ENCODE results near the gene PARP12. TPM values are rescaled to one million over a fixed set of nuclear protein-coding genes. Genes with fewer than 3 reads are reported as not detected.

PARP12 gene, protein sequence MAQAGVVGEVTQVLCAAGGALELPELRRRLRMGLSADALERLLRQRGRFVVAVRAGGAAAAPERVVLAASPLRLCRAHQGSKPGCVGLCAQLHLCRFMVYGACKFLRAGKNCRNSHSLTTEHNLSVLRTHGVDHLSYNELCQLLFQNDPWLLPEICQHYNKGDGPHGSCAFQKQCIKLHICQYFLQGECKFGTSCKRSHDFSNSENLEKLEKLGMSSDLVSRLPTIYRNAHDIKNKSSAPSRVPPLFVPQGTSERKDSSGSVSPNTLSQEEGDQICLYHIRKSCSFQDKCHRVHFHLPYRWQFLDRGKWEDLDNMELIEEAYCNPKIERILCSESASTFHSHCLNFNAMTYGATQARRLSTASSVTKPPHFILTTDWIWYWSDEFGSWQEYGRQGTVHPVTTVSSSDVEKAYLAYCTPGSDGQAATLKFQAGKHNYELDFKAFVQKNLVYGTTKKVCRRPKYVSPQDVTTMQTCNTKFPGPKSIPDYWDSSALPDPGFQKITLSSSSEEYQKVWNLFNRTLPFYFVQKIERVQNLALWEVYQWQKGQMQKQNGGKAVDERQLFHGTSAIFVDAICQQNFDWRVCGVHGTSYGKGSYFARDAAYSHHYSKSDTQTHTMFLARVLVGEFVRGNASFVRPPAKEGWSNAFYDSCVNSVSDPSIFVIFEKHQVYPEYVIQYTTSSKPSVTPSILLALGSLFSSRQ
- total RNA-seq, result 10 to 100 TPM; 25.8 to 60.8 (median 29.1) TPM

DNA sequence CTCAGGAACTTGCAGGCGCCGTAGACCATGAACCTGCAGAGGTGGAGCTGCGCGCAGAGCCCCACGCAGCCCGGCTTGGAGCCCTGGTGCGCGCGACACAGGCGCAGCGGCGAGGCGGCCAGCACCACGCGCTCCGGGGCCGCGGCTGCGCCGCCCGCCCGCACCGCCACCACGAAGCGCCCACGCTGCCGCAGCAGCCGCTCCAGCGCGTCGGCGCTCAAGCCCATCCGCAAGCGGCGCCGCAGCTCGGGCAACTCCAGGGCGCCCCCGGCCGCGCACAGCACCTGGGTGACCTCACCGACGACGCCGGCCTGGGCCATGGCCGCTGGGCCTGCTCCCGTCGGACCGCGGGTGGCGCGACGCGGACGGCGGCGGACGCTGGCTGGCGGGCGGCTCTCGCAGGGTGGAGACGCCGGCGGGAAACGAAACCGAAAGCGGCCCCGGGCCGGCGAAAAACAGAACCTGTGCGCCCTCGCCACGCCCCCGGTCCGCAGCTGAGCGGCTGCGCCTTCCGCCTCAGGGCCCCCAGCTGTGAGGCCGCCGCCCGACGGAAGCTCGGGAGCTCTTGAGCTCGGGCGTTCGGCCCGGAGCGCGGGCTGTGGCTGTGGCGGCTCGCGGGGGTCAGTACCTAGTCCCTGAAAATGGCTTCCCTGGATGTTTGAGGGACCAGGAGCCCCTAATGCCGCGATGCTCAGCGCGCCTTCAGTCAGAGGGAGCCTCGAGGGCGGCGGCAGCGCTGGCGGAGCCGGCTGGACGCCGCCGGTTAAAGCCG lies at the start of gene PARP12:
Gene PARP12, minus strand, starts transcription at position 424 of the 772 bp plus-strand sequence. Its CDS starts 104 bp downstream, at position 320.
- TF ChIP-seq, protein P1, sequence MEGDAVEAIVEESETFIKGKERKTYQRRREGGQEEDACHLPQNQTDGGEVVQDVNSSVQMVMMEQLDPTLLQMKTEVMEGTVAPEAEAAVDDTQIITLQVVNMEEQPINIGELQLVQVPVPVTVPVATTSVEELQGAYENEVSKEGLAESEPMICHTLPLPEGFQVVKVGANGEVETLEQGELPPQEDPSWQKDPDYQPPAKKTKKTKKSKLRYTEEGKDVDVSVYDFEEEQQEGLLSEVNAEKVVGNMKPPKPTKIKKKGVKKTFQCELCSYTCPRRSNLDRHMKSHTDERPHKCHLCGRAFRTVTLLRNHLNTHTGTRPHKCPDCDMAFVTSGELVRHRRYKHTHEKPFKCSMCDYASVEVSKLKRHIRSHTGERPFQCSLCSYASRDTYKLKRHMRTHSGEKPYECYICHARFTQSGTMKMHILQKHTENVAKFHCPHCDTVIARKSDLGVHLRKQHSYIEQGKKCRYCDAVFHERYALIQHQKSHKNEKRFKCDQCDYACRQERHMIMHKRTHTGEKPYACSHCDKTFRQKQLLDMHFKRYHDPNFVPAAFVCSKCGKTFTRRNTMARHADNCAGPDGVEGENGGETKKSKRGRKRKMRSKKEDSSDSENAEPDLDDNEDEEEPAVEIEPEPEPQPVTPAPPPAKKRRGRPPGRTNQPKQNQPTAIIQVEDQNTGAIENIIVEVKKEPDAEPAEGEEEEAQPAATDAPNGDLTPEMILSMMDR (IDR thresholded peaks at IDR 0.05; ENCODE audit: low read depth), result no peak

DNA sequence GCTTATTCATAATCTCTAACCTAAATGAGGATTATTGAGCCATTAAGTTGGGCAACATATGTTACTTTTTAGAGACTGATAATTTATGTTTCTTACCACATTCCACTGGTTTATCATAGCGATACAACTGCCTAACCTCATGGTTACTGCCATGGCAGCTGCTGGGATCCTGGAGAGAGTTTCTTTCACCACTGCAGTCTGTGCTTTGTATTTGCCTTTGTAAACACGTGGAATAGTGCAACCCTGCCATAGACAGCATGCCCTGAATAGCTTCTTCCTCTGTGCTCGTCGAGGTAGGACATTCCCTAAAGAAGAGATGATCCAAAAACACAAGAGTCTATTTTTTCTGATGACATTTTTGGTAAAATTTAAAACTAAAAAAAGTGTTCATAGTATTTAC lies 33.7 kb upstream of the PARP12 start:
- TF ChIP-seq, protein P1 (IDR thresholded peaks at IDR 0.05; ENCODE audit: low read depth), result no peak

DNA sequence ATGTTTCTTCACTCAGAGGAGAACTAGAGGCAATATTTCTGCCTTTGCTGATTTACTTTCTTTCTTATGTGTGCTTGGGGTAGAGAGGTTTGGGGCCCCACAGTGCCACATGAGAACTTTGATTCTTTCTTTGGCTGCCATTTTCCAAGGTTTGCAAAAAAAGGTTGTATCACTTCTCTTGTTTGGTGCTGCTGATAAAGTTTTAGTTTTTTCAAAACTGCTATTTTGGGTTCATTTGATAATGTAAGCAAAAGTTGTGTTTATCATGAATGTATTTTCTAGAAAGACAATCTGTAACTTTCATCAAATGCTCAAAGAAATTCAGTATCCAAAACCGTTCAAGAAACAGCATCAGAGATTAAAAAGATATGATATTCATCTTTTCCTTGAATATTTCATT lies 30.6 kb upstream of the PARP12 start:
- TF ChIP-seq, protein P1 (IDR thresholded peaks at IDR 0.05; ENCODE audit: low read depth), result no peak

DNA sequence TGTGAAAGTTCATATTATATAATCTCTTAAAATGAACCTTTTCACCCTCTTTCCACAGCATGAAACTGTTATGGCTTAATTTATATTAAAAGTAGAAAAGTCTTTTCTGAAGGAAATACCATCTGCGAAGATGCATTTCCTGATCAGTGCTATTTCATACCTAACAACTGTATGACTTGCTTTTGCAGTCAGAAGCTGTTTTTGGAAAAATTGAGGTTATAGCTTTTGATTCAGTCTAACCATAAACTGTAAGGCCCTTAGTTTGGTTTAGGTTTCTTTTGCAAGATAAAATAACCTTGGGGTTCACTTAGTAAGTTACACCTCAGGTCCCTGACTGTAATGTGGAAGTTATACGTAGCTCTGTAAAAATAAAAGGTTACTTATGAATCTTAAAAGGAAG lies 22.7 kb upstream of the PARP12 start:
- TF ChIP-seq, protein P1 (IDR thresholded peaks at IDR 0.05; ENCODE audit: low read depth), result no peak

DNA sequence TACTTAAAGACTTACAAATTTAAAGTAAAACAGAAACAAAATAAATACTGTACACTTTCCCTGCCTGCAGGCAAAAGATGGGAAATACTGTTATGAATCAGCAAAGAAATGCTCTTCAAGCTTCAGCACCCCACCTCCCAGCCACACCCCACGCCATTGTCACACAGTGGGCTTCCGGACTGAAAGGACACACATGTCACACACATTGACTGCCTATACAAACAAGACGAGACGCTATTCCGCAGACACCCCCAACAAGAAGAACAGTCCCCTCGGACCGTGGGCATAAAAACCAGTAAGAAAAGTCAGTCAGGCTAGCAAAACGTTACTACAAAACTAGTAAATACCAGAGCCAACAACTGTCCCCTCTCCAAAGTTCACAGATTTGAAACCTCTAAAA lies 22.2 kb upstream of the PARP12 start:
- TF ChIP-seq, protein P1 (IDR thresholded peaks at IDR 0.05; ENCODE audit: low read depth), result no peak

DNA sequence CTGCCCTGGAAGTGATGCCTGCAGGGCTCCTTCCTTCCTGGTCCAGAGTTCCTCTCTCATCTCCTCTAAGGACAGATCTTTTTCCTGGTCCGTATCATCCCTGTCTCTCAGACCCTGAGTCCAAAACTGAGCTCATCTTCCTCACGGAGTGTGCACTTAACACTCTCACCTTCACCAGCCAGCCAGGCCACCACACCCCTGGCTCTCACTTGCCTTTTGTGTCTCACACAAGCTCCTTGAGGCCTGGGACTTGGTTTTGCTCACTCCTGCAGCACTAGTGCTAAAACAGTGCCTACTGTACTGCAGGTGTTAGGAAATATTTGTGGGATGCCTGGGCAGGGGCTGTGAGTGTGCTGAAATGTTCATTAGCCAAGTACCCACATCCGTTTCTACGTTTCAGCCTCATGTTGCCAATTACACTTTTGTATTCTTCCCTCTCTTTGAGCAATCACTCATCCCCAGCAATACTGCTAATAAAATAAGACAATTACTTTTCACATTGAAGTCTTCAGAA lies 21.4 kb upstream of the PARP12 start:
- TF ChIP-seq, protein P1 (IDR thresholded peaks at IDR 0.05; ENCODE audit: low read depth), result no peak

Measured in subcutaneous adipose tissue (tissue), 4 donors.